ENCODE data around the gene ITSN1.

The ITSN1 gene

DNA sequence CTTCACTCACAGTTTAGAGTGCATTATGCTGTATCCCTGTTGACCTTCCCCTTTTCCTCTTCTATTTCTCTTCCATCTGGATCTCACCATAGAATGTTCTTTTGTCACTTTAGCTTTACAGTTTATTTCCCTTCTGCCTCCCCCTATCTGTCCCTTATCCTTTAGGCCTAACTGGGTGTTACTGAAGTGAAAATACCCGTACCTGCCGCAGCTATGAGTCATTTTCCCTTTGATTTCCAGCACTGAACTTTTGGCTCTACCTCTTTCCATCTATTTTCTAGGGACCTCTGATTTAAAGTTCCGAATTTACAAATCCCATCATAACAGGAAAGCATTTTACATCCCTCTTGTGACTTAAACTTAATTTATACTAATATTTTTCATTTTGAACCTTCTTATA is 19.7 kb downstream of the ITSN1 start:
- TF ChIP-seq, protein P1, sequence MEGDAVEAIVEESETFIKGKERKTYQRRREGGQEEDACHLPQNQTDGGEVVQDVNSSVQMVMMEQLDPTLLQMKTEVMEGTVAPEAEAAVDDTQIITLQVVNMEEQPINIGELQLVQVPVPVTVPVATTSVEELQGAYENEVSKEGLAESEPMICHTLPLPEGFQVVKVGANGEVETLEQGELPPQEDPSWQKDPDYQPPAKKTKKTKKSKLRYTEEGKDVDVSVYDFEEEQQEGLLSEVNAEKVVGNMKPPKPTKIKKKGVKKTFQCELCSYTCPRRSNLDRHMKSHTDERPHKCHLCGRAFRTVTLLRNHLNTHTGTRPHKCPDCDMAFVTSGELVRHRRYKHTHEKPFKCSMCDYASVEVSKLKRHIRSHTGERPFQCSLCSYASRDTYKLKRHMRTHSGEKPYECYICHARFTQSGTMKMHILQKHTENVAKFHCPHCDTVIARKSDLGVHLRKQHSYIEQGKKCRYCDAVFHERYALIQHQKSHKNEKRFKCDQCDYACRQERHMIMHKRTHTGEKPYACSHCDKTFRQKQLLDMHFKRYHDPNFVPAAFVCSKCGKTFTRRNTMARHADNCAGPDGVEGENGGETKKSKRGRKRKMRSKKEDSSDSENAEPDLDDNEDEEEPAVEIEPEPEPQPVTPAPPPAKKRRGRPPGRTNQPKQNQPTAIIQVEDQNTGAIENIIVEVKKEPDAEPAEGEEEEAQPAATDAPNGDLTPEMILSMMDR (IDR thresholded peaks at IDR 0.05; ENCODE audit: extremely low read depth, missing control alignments) = no peak
- DNase-seq (ENCODE audit: low spot score) = no peak

DNA sequence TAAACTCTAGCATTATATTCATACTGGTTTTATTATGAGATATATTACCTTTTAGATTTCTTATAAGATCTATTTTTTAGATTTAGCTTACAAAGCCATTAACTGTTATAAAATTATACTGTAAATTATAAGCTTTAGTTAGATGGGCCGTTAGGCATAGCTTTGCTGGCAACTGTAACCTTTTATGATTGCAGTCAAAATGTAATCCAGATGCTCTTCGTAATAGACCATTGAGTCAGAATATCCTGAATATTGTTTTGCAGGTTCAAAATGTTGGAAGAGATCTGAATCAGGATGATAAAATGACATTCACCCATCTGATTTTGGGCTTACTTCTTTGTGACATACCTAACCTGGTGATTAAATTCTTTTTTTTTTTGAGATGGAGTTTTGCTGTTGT is 20.9 kb downstream of the ITSN1 start:
- no peak for DNase-seq (ENCODE audit: low spot score)
- TF ChIP-seq, protein P1 (IDR thresholded peaks at IDR 0.05; ENCODE audit: extremely low read depth, missing control alignments) = no peak

DNA sequence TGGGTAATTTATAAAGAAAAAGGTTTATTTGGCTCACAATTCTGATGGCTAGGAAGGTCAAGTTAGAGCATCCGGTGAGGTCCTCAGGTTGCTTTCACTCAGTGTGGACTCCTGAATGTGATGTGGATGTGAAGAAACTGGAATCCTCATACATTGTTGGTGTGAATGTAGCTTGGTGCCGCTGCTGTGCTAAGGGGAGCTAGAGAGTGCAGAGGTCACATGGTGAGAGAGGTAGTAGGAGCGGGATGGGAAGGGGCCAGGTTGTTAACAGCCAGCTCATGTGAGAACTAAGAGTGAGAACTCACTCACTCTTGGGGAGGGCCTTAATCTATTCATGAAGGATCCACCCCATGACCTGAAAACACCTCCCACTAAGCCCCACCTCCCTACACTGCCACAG is 21.8 kb downstream of the ITSN1 start:
- TF ChIP-seq, protein P1 (IDR thresholded peaks at IDR 0.05; ENCODE audit: extremely low read depth, missing control alignments) = no peak

DNA sequence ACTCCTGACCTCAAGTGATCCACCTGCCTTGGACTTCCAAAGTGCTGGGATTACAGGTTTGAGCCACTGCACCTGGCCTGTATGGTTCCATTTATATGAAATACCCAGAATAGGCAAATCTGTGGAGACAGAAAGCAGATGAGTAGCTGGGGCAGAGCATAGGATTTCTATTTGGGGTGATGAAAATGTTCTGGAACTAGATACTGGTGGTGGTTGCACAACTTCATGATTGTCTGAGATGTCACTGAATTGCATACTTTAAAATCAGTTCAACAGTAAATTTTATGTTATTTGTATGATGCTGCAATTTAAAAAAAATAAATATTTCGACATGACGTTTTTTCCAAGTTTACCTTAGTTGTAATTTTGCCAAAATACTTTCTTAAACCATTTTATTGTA is 23.9 kb downstream of the ITSN1 start:
- TF ChIP-seq, protein P1 (IDR thresholded peaks at IDR 0.05; ENCODE audit: extremely low read depth, missing control alignments) = no peak
- no peak for DNase-seq (ENCODE audit: low spot score)

More for the DNA sequence above, 21.8 kb downstream of the ITSN1 start:
- DNase-seq (ENCODE audit: low spot score) = no peak

DNA sequence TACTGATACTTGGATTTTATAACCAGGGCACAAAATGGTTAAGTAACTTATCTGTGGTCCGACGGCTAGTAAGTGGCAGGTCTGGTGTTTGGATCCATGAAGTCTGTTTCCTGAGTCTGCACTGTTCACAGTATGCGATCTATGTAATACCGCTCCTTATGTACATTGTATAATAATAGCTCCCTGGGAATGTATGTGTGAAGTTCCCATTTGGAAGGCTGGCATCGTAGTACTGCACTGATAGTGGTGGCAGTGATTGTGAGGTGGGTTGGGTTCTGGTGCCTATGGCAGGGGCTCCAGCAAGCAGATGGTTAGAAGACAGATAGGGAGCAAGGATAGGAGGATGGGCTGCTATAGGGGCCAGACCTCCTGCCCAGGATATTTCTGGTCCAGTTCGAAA is 25.3 kb downstream of the ITSN1 start:
- DNase-seq (ENCODE audit: low spot score) = no peak
- TF ChIP-seq, protein P1 (IDR thresholded peaks at IDR 0.05; ENCODE audit: extremely low read depth, missing control alignments) = no peak

DNA sequence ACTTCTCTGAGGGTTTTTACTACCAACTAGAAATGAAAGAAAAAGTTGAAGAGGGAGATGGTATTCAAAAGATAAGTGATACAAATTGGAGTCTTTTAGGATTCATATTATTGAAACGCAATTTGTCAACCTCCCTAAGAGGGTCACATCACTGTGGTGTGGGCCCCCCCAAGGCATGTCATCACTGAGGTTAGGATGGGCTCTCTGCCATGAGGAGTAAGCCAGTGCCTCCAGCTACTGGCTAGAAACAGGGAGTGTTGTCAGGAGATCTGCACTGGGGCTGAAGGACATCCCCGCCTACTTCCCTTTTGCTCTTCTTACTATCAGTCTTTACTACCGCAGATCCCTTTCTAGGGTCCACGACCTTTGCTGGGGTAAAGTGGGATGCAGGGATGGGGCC is 25.9 kb downstream of the ITSN1 start:
- TF ChIP-seq, protein P1 (IDR thresholded peaks at IDR 0.05; ENCODE audit: extremely low read depth, missing control alignments) = no peak

DNA sequence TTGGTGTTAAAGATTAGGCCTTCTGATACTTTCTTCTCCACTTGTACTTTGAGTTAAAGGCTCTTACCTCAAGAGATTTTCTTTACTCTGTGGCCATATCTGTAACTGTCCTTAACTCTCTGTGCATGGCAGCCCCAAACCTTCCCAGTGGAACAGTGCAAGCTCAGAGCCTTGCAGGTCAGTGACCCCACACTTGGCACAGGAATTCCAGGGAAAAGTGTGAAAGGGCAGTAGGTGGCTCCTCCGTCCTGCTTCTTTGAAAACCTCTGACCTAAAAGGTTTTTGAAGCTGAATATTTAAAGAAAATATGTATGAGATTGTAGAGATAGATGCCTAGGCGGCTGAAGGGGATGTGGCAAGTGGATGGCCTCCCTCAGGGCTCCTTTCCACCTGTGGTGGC is 26.3 kb downstream of the ITSN1 start:
- TF ChIP-seq, protein P1 (IDR thresholded peaks at IDR 0.05; ENCODE audit: extremely low read depth, missing control alignments) = no peak
- DNase-seq (ENCODE audit: low spot score) = no peak

More for the DNA sequence above, 25.9 kb downstream of the ITSN1 start:
- no peak for DNase-seq (ENCODE audit: low spot score)

Measured in GM20000 (cell line).